Small intestine (tissue), 7 donors: Measurements from ENCODE around the gene SNRPD3. TPM values are rescaled to one million over a fixed set of nuclear protein-coding genes. Genes with fewer than 3 reads are reported as not detected.

Experiments used
- DNase-seq, 2 donors: peaks; one replicate each; pipeline versions ENCODE4 v3.0.0 to v3.0.0-alpha.2; 2013
- FAIRE-seq: peaks from 2 replicates; lab custom pipeline; 2012; peaks lifted over from hg19 to GRCh38; lab: Jason Lieb, UNC
- H3K27ac ChIP-seq, 3 donors: one replicate each; pipeline ENCODE4 v1.5.1; 2013; ENCODE audit warnings: low read length in 2 of 3, mild to moderate bottlenecking in 2 of 3, control low read depth in 1 of 3, inconsistent platforms in 1 of 3, low read depth in 1 of 3, moderate library complexity in 1 of 3
- H3K27me3 ChIP-seq, 3 donors: one replicate each; pipeline ENCODE4 v1.6.1; 2013; ENCODE audit warnings: low read length in 3 of 3, inconsistent platforms in 1 of 3; ENCODE audit not compliant: control insufficient read depth in 3 of 3, insufficient read depth in 3 of 3
- H3K36me3 ChIP-seq, 3 donors: one replicate each; pipeline ENCODE4 v1.6.1; 2013; ENCODE audit warnings: low read length in 3 of 3, inconsistent platforms in 1 of 3, low read depth in 1 of 3, mild to moderate bottlenecking in 1 of 3, moderate library complexity in 1 of 3; ENCODE audit not compliant: control insufficient read depth in 3 of 3, insufficient read depth in 2 of 3
- H3K4me1 ChIP-seq, 3 donors: one replicate each; pipeline ENCODE4 v1.6.1; 2013; ENCODE audit warnings: low read length in 2 of 3, inconsistent platforms in 1 of 3, low read depth in 1 of 3, mild to moderate bottlenecking in 1 of 3, moderate library complexity in 1 of 3; ENCODE audit not compliant: control insufficient read depth in 3 of 3, insufficient read depth in 2 of 3
- H3K4me3 ChIP-seq, 3 donors: one replicate each; pipeline ENCODE4 v1.5.1; 2013; ENCODE audit warnings: low read length in 3 of 3, control low read depth in 1 of 3, inconsistent platforms in 1 of 3, low read depth in 1 of 3, mild to moderate bottlenecking in 1 of 3, moderate library complexity in 1 of 3
- H3K9me3 ChIP-seq, 2 donors: one replicate each; pipeline ENCODE4 v1.6.1; 2013; ENCODE audit warnings: low read depth in 1 of 2, low read length in 1 of 2; ENCODE audit not compliant: control insufficient read depth in 2 of 2, insufficient read depth in 1 of 2
- WGBS, 3 donors: extraction: QIAGEN DNeasy Blood & Tissue Kit; methylation state at CpG; one replicate each; pipeline ENCODE4 v1.1.7; 2013; 5-methylcytosine and 5-hydroxymethylcytosine counted together
- polyA plus RNA-seq, 4 donors: library from polyadenylated mRNA; stranded (reverse) in 3 of 4; unstranded in 1 of 4; fragments of 200-250 nt in 3 of 4; fragments of 120-200 nt in 1 of 4; gene quantifications; one replicate each; pipeline versions ENCODE4 v1.2.1 to v1.2.3, GENCODE V29; 2013
- donor health status: healthy with polysubstance abuse.
- donor health status: control.
- donor health status: control.
- donor health status: Bipolar disorder and iron deficiency.
- donor health status: healthy.

The SNRPD3 gene
- polyA plus RNA-seq, 4 donors, result 150 to 162 (median 154) TPM

GRCh38 chr22:24540470-24540869, 15.3 kb upstream of the SNRPD3 start:
- no peak for DNase-seq
- WGBS, 3 donors, result 74 to 85% (median 85%) methylated on average over 2 of the region's 2 CpGs
- no peaks in the 10 kb centered on the region for H3K27me3 ChIP-seq
- H3K9me3 ChIP-seq, result no peaks in the 10 kb centered on the region
- H3K36me3 ChIP-seq, result peaks cover 21 to 76% (median 37%) of the 10 kb centered on the region in 3 donors
- no peak for FAIRE-seq
- H3K27ac ChIP-seq, result no peak overlapping the region
- no peak overlapping the region for H3K4me3 ChIP-seq
- no peaks in the 10 kb centered on the region for H3K4me1 ChIP-seq

GRCh38 chr22:24541681-24542515, 13.9 kb upstream of the SNRPD3 start:
- H3K4me3 ChIP-seq, result no peak overlapping the region
- no peaks in the 10 kb centered on the region for H3K27me3 ChIP-seq
- H3K4me1 ChIP-seq, result no peaks in the 10 kb centered on the region
- H3K27ac ChIP-seq, result no peak overlapping the region
- H3K9me3 ChIP-seq, result no peaks in the 10 kb centered on the region
- DNase-seq, result no peak
- H3K36me3 ChIP-seq, result peaks cover 30 to 87% (median 45%) of the 10 kb centered on the region in 3 donors
- no peak for FAIRE-seq
- 71 to 80% (median 78%) methylated on average over 6 of the region's 6 CpGs for WGBS, 3 donors

GRCh38 chr22:24542641-24543040, 13.2 kb upstream of the SNRPD3 start:
- H3K4me3 ChIP-seq, result no peak overlapping the region
- no peak overlapping the region for H3K27ac ChIP-seq
- peaks cover 37 to 94% (median 49%) of the 10 kb centered on the region in 3 donors for H3K36me3 ChIP-seq
- no peak for FAIRE-seq
- H3K27me3 ChIP-seq, result no peaks in the 10 kb centered on the region
- no peak for DNase-seq
- H3K4me1 ChIP-seq, result no peaks in the 10 kb centered on the region
- WGBS, 3 donors, result 50 to 79% (median 62%) methylated on average over 9 of the region's 9 CpGs
- H3K9me3 ChIP-seq, result no peaks in the 10 kb centered on the region

- Histone ChIP-seq H3K9me3 (no peaks in the 10 kb centered on the region), H3K27ac (no peak overlapping the region), H3K27me3 (no peaks in the 10 kb centered on the region), H3K4me1 (no peaks in the 10 kb centered on the region), H3K4me3 (no peak overlapping the region), H3K36me3 (peaks cover 41 to 94% (median 53%) of the 10 kb centered on the region in 3 donors)
- FAIRE-seq, result no peak
- no peak for DNase-seq
- WGBS, 3 donors, result 81 to 88% (median 81%) methylated on average over 7 of the region's 7 CpGs
Measured at GRCh38 chr22:24543185-24543601, 12.6 kb upstream of the SNRPD3 start.

GRCh38 chr22:24543679-24544243, 12.0 kb upstream of the SNRPD3 start:
- Histone ChIP-seq H3K4me3 (no peak overlapping the region), H3K4me1 (peaks cover 0 to 4% (median 0%) of the 10 kb centered on the region in 3 donors), H3K27me3 (no peaks in the 10 kb centered on the region), H3K9me3 (no peaks in the 10 kb centered on the region), H3K36me3 (peaks cover 47 to 94% (median 57%) of the 10 kb centered on the region in 3 donors), H3K27ac (no peak overlapping the region)
- WGBS, 3 donors, result 85 to 91% (median 90%) methylated on average over 11 of the region's 11 CpGs
- FAIRE-seq, result no peak
- DNase-seq, result no peak

- FAIRE-seq (no peak), DNase-seq (no peak)
- Histone ChIP-seq H3K4me3 (no peak overlapping the region), H3K9me3 (no peaks in the 10 kb centered on the region), H3K4me1 (peaks cover 17 to 45% (median 18%) of the 10 kb centered on the region in 3 donors), H3K27me3 (no peaks in the 10 kb centered on the region), H3K36me3 (peaks cover 35 to 88% (median 36%) of the 10 kb centered on the region in 3 donors), H3K27ac (peak overlapping the region; percentile 84 to 99 (median 92))
- WGBS, 3 donors, result 96 to 98% (median 96%) methylated on average over 4 of the region's 4 CpGs
Measured at GRCh38 chr22:24548812-24549211, 7.0 kb upstream of the SNRPD3 start.

GRCh38 chr22:24550028-24550901, 5.5 kb upstream of the SNRPD3 start:
- H3K4me1 ChIP-seq, result peaks cover 17 to 45% (median 18%) of the 10 kb centered on the region in 3 donors
- no peak overlapping the region for H3K4me3 ChIP-seq
- peak overlapping the region; percentile 84 to 99 (median 92) for H3K27ac ChIP-seq
- H3K27me3 ChIP-seq, result no peaks in the 10 kb centered on the region
- peaks cover 24 to 74% (median 27%) of the 10 kb centered on the region in 3 donors for H3K36me3 ChIP-seq
- H3K9me3 ChIP-seq, result no peaks in the 10 kb centered on the region
- no peak for FAIRE-seq
- 35 to 69% (median 53%) methylated on average over 8 of the region's 8 CpGs for WGBS, 3 donors
- DNase-seq, result peak; percentile 88 to 97

GRCh38 chr22:24550902-24551435, 4.8 kb upstream of the SNRPD3 start:
- Histone ChIP-seq H3K36me3 (peaks cover 23 to 67% (median 24%) of the 10 kb centered on the region in 3 donors), H3K4me3 (no peak overlapping the region), H3K9me3 (no peaks in the 10 kb centered on the region), H3K27me3 (no peaks in the 10 kb centered on the region), H3K27ac (peak overlapping the region; percentile 84 to 99 (median 92)), H3K4me1 (peaks cover 17 to 45% (median 18%) of the 10 kb centered on the region in 3 donors)
- no peak for DNase-seq
- WGBS, 3 donors, result 58 to 72% (median 62%) methylated on average over 6 of the region's 6 CpGs
- no peak for FAIRE-seq
